Smooth muscle cell of trachea (primary cell): ENCODE data around the gene MYG1. TPM values are rescaled to one million over a fixed set of nuclear protein-coding genes. Genes with fewer than 3 reads are reported as not detected.

Experiments used
- total RNA-seq: library from RNA; depleted of rRNA; stranded (reverse); fragments of >200 nt; gene quantifications from 2 replicates; pipeline ENCODE4 v1.2.1, GENCODE V29; 2014

The MYG1 gene, protein sequence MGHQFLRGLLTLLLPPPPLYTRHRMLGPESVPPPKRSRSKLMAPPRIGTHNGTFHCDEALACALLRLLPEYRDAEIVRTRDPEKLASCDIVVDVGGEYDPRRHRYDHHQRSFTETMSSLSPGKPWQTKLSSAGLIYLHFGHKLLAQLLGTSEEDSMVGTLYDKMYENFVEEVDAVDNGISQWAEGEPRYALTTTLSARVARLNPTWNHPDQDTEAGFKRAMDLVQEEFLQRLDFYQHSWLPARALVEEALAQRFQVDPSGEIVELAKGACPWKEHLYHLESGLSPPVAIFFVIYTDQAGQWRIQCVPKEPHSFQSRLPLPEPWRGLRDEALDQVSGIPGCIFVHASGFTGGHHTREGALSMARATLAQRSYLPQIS
- total RNA-seq: 56.0 and 58.1 TPM in 2 replicates

GRCh38 chr12:53299454-53300180, at the start of gene MYG1:
Gene MYG1, plus strand, starts transcription at chr12:53299695. Its CDS starts 43 bp downstream, at chr12:53299738.

DNA sequence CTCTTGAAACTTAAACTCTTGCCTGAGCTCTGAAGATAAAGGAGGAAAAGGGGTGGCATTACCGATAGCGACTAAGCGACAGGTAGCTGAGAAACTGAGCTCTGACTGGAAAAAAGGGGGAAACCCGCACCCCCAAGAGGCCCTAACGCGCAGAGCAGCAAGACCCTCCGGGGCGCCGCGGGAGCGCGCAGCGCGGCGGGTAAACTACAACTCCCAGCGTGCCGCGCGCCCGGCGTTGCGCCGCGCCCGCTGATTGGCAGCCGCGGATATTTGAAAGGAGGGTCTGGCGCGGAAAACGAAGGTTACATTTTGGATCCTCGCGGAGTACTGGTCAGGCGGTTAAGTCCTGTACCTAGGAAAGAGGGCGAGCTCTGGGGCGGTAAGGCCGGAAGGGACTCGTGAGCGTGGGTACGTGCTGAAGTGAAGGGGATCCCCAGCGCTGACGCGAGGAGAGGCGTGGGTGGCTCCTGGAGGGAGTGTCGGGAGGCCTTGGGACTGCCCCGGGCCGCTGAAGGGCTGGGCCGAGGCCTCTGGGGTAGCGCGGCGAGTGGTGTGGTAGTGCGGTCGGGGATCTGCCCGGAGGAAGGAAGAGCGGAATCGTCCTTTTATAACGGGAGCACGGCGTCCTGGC, 31.4 kb upstream of the MYG1 start, which contains the start of gene ESPL1:
Gene ESPL1 (plus strand): TSS at position 301 of the 631 bp plus-strand sequence. CDS start 468 bp downstream, outside the sequence.

GRCh38 chr12:53295070-53295890, 4.2 kb upstream of the MYG1 start, which contains the start of gene PFDN5:
Gene PFDN5, plus strand, starts transcription at chr12:53295542. Its CDS starts 26 bp downstream, at chr12:53295568.

DNA sequence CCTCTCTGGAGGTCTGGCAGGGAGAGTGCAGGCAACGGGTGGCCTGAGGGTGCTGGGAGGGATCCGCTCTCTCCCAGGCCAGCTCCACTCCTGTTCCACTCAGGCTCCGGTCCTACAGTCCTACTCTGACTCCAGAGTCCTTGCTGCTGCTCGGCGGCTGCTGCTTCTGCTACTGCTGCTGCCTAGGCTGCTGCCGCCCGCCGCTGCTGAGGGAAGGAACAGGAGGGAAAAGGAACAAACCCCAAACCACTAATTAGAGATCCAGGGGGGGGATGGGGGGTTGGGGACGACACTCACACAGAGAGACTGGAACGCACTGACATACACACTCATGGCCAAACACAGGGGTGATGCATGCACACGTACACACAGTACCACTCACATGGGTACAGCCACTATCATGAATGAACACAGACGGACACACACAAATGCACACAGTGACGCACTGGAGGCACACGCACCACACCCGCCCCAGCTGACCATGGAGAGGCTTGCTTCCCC, 36.7 kb downstream of the MYG1 start, which contains the start of gene SP7:
Gene SP7 (minus strand): TSS at position 174 of the 501 bp plus-strand sequence. CDS start 708 bp downstream, outside the sequence.

Other genes starting within 250 kb of the MYG1 start
- gene TNS2, start 249.6 kb upstream of the MYG1 start, total RNA-seq: 62.3 and 128 TPM in 2 replicates
- 20.2 and 28.4 TPM in 2 replicates for gene SPRYD3, start 220.3 kb upstream of the MYG1 start, total RNA-seq
- 1,261 and 1,775 TPM in 2 replicates for gene IGFBP6, start 202.0 kb upstream of the MYG1 start, total RNA-seq
- not detected in 2 replicates for gene SOAT2, start 196.2 kb upstream of the MYG1 start, total RNA-seq
- gene ZNF740, start 119.0 kb upstream of the MYG1 start, total RNA-seq: 11.6 and 17.2 TPM in 2 replicates
- gene CSAD, start 118.8 kb upstream of the MYG1 start, total RNA-seq: 11.7 and 12.2 TPM in 2 replicates
- gene ITGB7, start 92.4 kb upstream of the MYG1 start, total RNA-seq: 0.44 and 1.2 TPM in 2 replicates
- gene RARG, start 67.5 kb upstream of the MYG1 start, total RNA-seq: 56.9 and 70.1 TPM in 2 replicates
- 3.1 and 14.1 TPM in 2 replicates for gene ESPL1, start 31.4 kb upstream of the MYG1 start, total RNA-seq
- gene PFDN5, start 4.2 kb upstream of the MYG1 start, total RNA-seq: 480 and 613 TPM in 2 replicates
- gene AAAS, start 21.9 kb downstream of the MYG1 start, total RNA-seq: 48.0 and 54.5 TPM in 2 replicates
- not detected in 2 replicates for gene SP7, start 36.7 kb downstream of the MYG1 start, total RNA-seq
- 29.8 and 34.4 TPM in 2 replicates for gene SP1, start 80.5 kb downstream of the MYG1 start, total RNA-seq
- not detected in 2 replicates for gene AMHR2, start 124.2 kb downstream of the MYG1 start, total RNA-seq
- gene PRR13, start 142.0 kb downstream of the MYG1 start, total RNA-seq: 44.7 and 45.8 TPM in 2 replicates
- gene PCBP2, start 152.4 kb downstream of the MYG1 start, total RNA-seq: 292 and 502 TPM in 2 replicates
- gene MAP3K12, start 199.8 kb downstream of the MYG1 start, total RNA-seq: 43.6 and 61.9 TPM in 2 replicates
- gene TARBP2, start 201.6 kb downstream of the MYG1 start, total RNA-seq: 46.1 and 47.0 TPM in 2 replicates
- not detected in 2 replicates for gene NPFF, start 207.8 kb downstream of the MYG1 start, total RNA-seq